Activated T-helper 2 cell treated with anti-CD3 and anti-CD28 coated beads, Interferon-gamma antibody, Interleukin-2, Interleukin-4, amounts not matched to agents 10 μg/mL and 5 μg/mL and 100 μg/mL, durations not matched to agents 14 hours and 24 hours and 36 hours (primary cell): ENCODE results near the gene NAT8L. TPM values are rescaled to one million over a fixed set of nuclear protein-coding genes. Genes with fewer than 3 reads are reported as not detected.

Experiments
- DNase-seq: peaks from one replicate; pipeline ENCODE4 v3.0.0; 2021; ENCODE audit warnings: low spot score
- H3K27ac Mint-ChIP-seq: one replicate; pipeline ENCODE4 v1.8.0; 2021; ENCODE audit warnings: mixed read lengths
- H3K27me3 Mint-ChIP-seq: one replicate; pipeline ENCODE4 v1.8.0; 2021; ENCODE audit warnings: low read depth, mixed read lengths
- H3K36me3 Mint-ChIP-seq: one replicate; pipeline ENCODE4 v1.8.0; 2021; ENCODE audit warnings: low read depth, mixed read lengths
- H3K4me1 Mint-ChIP-seq: one replicate; pipeline ENCODE4 v1.8.0; 2021; ENCODE audit warnings: low read depth, mixed read lengths
- H3K4me3 Mint-ChIP-seq: one replicate; pipeline ENCODE4 v1.8.0; 2021; ENCODE audit warnings: low read depth, mild to moderate bottlenecking, moderate library complexity, mixed read lengths
- H3K9me3 Mint-ChIP-seq: one replicate; pipeline ENCODE4 v1.8.0; 2021; ENCODE audit warnings: mixed read lengths
- intact Hi-C: fragments of 100-400 bp; cut with micrococcal nuclease; formaldehyde crosslinking; loops from one replicate; pipeline ENCODE4 v1.15.1; 2023
- total RNA-seq: library from RNA; stranded (reverse); gene quantifications from 2 replicates; pipeline ENCODE4 v1.2.3, GENCODE V29; 2022

The NAT8L gene
- total RNA-seq, 1 donor from 2014 or later, result 3.5 TPM

- no peaks in the 10 kb centered on the region for H3K36me3 Mint-ChIP-seq
- no peak overlapping the region for H3K27ac Mint-ChIP-seq
- H3K4me1 Mint-ChIP-seq, result no peaks in the 10 kb centered on the region
- H3K4me3 Mint-ChIP-seq, result peak overlapping the region; percentile 81
- peaks cover 29% of the 10 kb centered on the region for H3K27me3 Mint-ChIP-seq
- peak; percentile 84 for DNase-seq
- no peaks in the 10 kb centered on the region for H3K9me3 Mint-ChIP-seq
- intact Hi-C loops, result loop anchor here (2.0 kb wide), 1 partner anchor 33 kb away; the partner anchor contains the start of gene NELFA
Observed at GRCh38 chr4:2041239-2042130, 17.6 kb upstream of the NAT8L start.

- H3K36me3 Mint-ChIP-seq, result no peaks in the 10 kb centered on the region
- no peaks in the 10 kb centered on the region for H3K4me1 Mint-ChIP-seq
- peak overlapping the region; percentile 33 for H3K27ac Mint-ChIP-seq
- H3K9me3 Mint-ChIP-seq, result no peaks in the 10 kb centered on the region
- peak overlapping the region; percentile 77 for H3K4me3 Mint-ChIP-seq
- peak; percentile 32 for DNase-seq
- peaks cover 23% of the 10 kb centered on the region for H3K27me3 Mint-ChIP-seq
- intact Hi-C loops, result no loop called here
Observed at GRCh38 chr4:2042204-2042946, 16.8 kb upstream of the NAT8L start.

- peaks cover 23% of the 10 kb centered on the region for H3K27me3 Mint-ChIP-seq
- H3K27ac Mint-ChIP-seq, result peak overlapping the region; percentile 33
- peak overlapping the region; percentile 77 for H3K4me3 Mint-ChIP-seq
- DNase-seq, result no peak
- intact Hi-C loops, result no loop called here
- no peaks in the 10 kb centered on the region for H3K36me3 Mint-ChIP-seq
- H3K9me3 Mint-ChIP-seq, result no peaks in the 10 kb centered on the region
- no peaks in the 10 kb centered on the region for H3K4me1 Mint-ChIP-seq
Observed at GRCh38 chr4:2042947-2043395, 16.2 kb upstream of the NAT8L start.

GRCh38 chr4:2043396-2044118 is 15.6 kb upstream of the NAT8L start:
- intact Hi-C loops, result no loop called here
- H3K4me1 Mint-ChIP-seq, result no peaks in the 10 kb centered on the region
- H3K27me3 Mint-ChIP-seq, result peaks cover 21% of the 10 kb centered on the region
- no peak overlapping the region for H3K27ac Mint-ChIP-seq
- DNase-seq, result no peak
- no peaks in the 10 kb centered on the region for H3K36me3 Mint-ChIP-seq
- no peaks in the 10 kb centered on the region for H3K9me3 Mint-ChIP-seq
- H3K4me3 Mint-ChIP-seq, result peak overlapping the region; percentile 30

GRCh38 chr4:2044119-2044485 is 15.0 kb upstream of the NAT8L start:
- H3K36me3 Mint-ChIP-seq, result no peaks in the 10 kb centered on the region
- peaks cover 18% of the 10 kb centered on the region for H3K27me3 Mint-ChIP-seq
- no peak for DNase-seq
- peak overlapping the region; percentile 30 for H3K4me3 Mint-ChIP-seq
- intact Hi-C loops, result no loop called here
- H3K4me1 Mint-ChIP-seq, result no peaks in the 10 kb centered on the region
- no peaks in the 10 kb centered on the region for H3K9me3 Mint-ChIP-seq
- H3K27ac Mint-ChIP-seq, result no peak overlapping the region

- no peak overlapping the region for H3K27ac Mint-ChIP-seq
- no peaks in the 10 kb centered on the region for H3K4me1 Mint-ChIP-seq
- no peaks in the 10 kb centered on the region for H3K9me3 Mint-ChIP-seq
- DNase-seq, result no peak
- no peaks in the 10 kb centered on the region for H3K36me3 Mint-ChIP-seq
- H3K4me3 Mint-ChIP-seq, result no peak overlapping the region
- intact Hi-C loops, result no loop called here
- peaks cover 15% of the 10 kb centered on the region for H3K27me3 Mint-ChIP-seq
Observed at GRCh38 chr4:2044542-2045517, 14.3 kb upstream of the NAT8L start.

- intact Hi-C loops, result no loop called here
- H3K27ac Mint-ChIP-seq, result no peak overlapping the region
- no peaks in the 10 kb centered on the region for H3K4me1 Mint-ChIP-seq
- H3K4me3 Mint-ChIP-seq, result no peak overlapping the region
- no peak for DNase-seq
- no peaks in the 10 kb centered on the region for H3K36me3 Mint-ChIP-seq
- H3K27me3 Mint-ChIP-seq, result peaks cover 11% of the 10 kb centered on the region
- H3K9me3 Mint-ChIP-seq, result no peaks in the 10 kb centered on the region
Observed at GRCh38 chr4:2045518-2045951, 13.6 kb upstream of the NAT8L start.

GRCh38 chr4:2046031-2046961 is 12.8 kb upstream of the NAT8L start:
- H3K4me3 Mint-ChIP-seq, result no peak overlapping the region
- intact Hi-C loops, result no loop called here
- no peaks in the 10 kb centered on the region for H3K36me3 Mint-ChIP-seq
- no peak for DNase-seq
- H3K4me1 Mint-ChIP-seq, result no peaks in the 10 kb centered on the region
- H3K9me3 Mint-ChIP-seq, result no peaks in the 10 kb centered on the region
- H3K27ac Mint-ChIP-seq, result no peak overlapping the region
- H3K27me3 Mint-ChIP-seq, result peaks cover 15% of the 10 kb centered on the region

- no peaks in the 10 kb centered on the region for H3K9me3 Mint-ChIP-seq
Observed at GRCh38 chr4:2047031-2047660, 12.0 kb upstream of the NAT8L start.

GRCh38 chr4:2047781-2048581 is 11.1 kb upstream of the NAT8L start:
- DNase-seq, result no peak
- Mint-ChIP-seq H3K36me3 (no peaks in the 10 kb centered on the region), H3K9me3 (no peaks in the 10 kb centered on the region), H3K27me3 (peaks cover 23% of the 10 kb centered on the region), H3K27ac (no peak overlapping the region), H3K4me3 (no peak overlapping the region), H3K4me1 (no peaks in the 10 kb centered on the region)
- intact Hi-C loops, result no loop called here

More at GRCh38 chr4:2047031-2047660, 12.0 kb upstream of the NAT8L start:
- peaks cover 19% of the 10 kb centered on the region for H3K27me3 Mint-ChIP-seq
- no peaks in the 10 kb centered on the region for H3K4me1 Mint-ChIP-seq
- intact Hi-C loops, result no loop called here
- no peak for DNase-seq
- H3K4me3 Mint-ChIP-seq, result no peak overlapping the region
- no peak overlapping the region for H3K27ac Mint-ChIP-seq
- no peaks in the 10 kb centered on the region for H3K36me3 Mint-ChIP-seq
